H1 (cell line): ENCODE data around the gene CDC42BPB. TPM values are rescaled to one million over a fixed set of nuclear protein-coding genes. Genes with fewer than 3 reads are reported as not detected.

ENCODE experiments used
- CTCF ChIA-PET: fragments of 300-600 bp; sonication (Branson Sonifier 250); formaldehyde crosslinking; loops from one replicate; lab custom pipeline; 2021; ENCODE audit not compliant: partially characterized antibody; lab: Charles Lee
- POLR2A ChIA-PET: fragments of 300-600 bp; sonication (Branson Sonifier 250); formaldehyde crosslinking; loops from one replicate; lab custom pipeline; 2021; ENCODE audit warnings: inconsistent platforms; ENCODE audit not compliant: partially characterized antibody; lab: Charles Lee
- DNase-seq, 2 experiments: peaks; one replicate each; pipeline versions ENCODE4 v3.0.0 to v3.0.0-alpha.2; 2010 to 2022; ENCODE audit warnings: low spot score in 2 of 2, low read depth in 1 of 2, mixed read lengths in 1 of 2
- FAIRE-seq: peaks from 2 replicates; lab custom pipeline; 2011; peaks lifted over from hg19 to GRCh38; lab: Jason Lieb, UNC
- H2AFZ ChIP-seq: 2 replicates; pipeline ENCODE4 v1.8.1; 2012; ENCODE audit warnings: low read length, inconsistent platforms
- H2AK5ac ChIP-seq: 2 replicates; pipeline ENCODE4 v1.6.1; 2013; ENCODE audit warnings: low read depth, low read length
- H2BK120ac ChIP-seq: replicated peaks from 2 replicates; pipeline ENCODE3; 2013; ENCODE audit warnings: low read depth, low read length, inconsistent platforms
- H2BK12ac ChIP-seq: 2 replicates; pipeline ENCODE4 v1.6.1; 2013; ENCODE audit warnings: low read depth, low read length
- H2BK15ac ChIP-seq: 2 replicates; pipeline ENCODE4 v1.6.1; 2013; ENCODE audit warnings: low read length
- H2BK20ac ChIP-seq: 2 replicates; pipeline ENCODE4 v1.6.1; 2013; ENCODE audit warnings: low read length
- H2BK5ac ChIP-seq: 2 replicates; pipeline ENCODE4 v1.6.1; 2013; ENCODE audit warnings: low read depth, low read length
- H3K14ac ChIP-seq: 2 replicates; pipeline ENCODE4 v1.6.1; 2013; ENCODE audit warnings: inconsistent platforms; ENCODE audit not compliant: insufficient read length
- H3K18ac ChIP-seq: 2 replicates; pipeline ENCODE4 v1.6.1; 2013; ENCODE audit warnings: low read length; ENCODE audit errors: extremely low read depth
- H3K23ac ChIP-seq: 2 replicates; pipeline ENCODE4 v1.6.1; 2013; ENCODE audit warnings: inconsistent platforms; ENCODE audit not compliant: insufficient read length
- H3K23me2 ChIP-seq: 2 replicates; pipeline ENCODE4 v1.6.1; 2013; ENCODE audit warnings: low read depth, low read length
- H3K27ac ChIP-seq: 2 replicates; pipeline ENCODE4 v1.6.1; 2011; ENCODE audit warnings: low read depth, low read length, inconsistent platforms
- H3K27me3 ChIP-seq, 4 experiments: replicated peaks in 1 of 4; 1 replicate in 1 of 4; 2 replicates in 3 of 4; pipeline versions ENCODE4 v1.6.1 to v1.8.1; 2011 to 2013; ENCODE audit warnings: low read length in 3 of 4, mild to moderate bottlenecking in 3 of 4, inconsistent platforms in 2 of 4, mixed read lengths in 2 of 4, moderate library complexity in 1 of 4; ENCODE audit not compliant: control insufficient read depth in 3 of 4, insufficient read depth in 3 of 4; ENCODE audit errors: extremely low read depth in 1 of 4
- H3K36me3 ChIP-seq, 4 experiments: 2 replicates each; pipeline versions ENCODE4 v1.6.1 to v1.8.1; 2011 to 2013; ENCODE audit warnings: mild to moderate bottlenecking in 4 of 4, low read length in 3 of 4, moderate library complexity in 2 of 4, control low read depth in 1 of 4, inconsistent platforms in 1 of 4; ENCODE audit not compliant: insufficient read depth in 4 of 4, control insufficient read depth in 2 of 4
- H3K4ac ChIP-seq: replicated peaks from 2 replicates; pipeline ENCODE3; 2013; ENCODE audit warnings: low read length, low read depth, mixed read lengths, inconsistent platforms; ENCODE audit not compliant: insufficient read length
- H3K4me1 ChIP-seq, 4 experiments: replicated peaks in 1 of 4; 1 replicate in 1 of 4; 2 replicates in 3 of 4; pipeline versions ENCODE4 v1.6.1 to v1.8.1; 2011 to 2013; ENCODE audit warnings: low read length in 3 of 4, inconsistent platforms in 2 of 4, mixed read lengths in 1 of 4; ENCODE audit not compliant: insufficient read depth in 4 of 4, control insufficient read depth in 3 of 4
- H3K4me2 ChIP-seq, 2 experiments: 2 replicates each; pipeline versions ENCODE4 v1.6.1 to v1.8.1; 2011 to 2013; ENCODE audit warnings: low read depth in 2 of 2, low read length in 2 of 2, control low read depth in 1 of 2, inconsistent platforms in 1 of 2, mild to moderate bottlenecking in 1 of 2; ENCODE audit not compliant: insufficient read depth in 1 of 2
- H3K4me3 ChIP-seq, 4 experiments: fragments of 200-600, 300-600 bp in 1 of 4; sonication (generic), shearing (Covaris generic), sonication (Bioruptor Twin) in 1 of 4; 2 replicates each; pipeline versions ENCODE4 v1.5.1 to v1.8.1; 2011 to 2016; ENCODE audit warnings: low read length in 4 of 4, low read depth in 3 of 4, control low read depth in 2 of 4, inconsistent platforms in 2 of 4, mild to moderate bottlenecking in 2 of 4, mixed read lengths in 1 of 4, moderate library complexity in 1 of 4; ENCODE audit not compliant: insufficient read depth in 2 of 4; ENCODE audit errors: extremely low read depth in 1 of 4
- H3K56ac ChIP-seq: replicated peaks from 2 replicates; pipeline ENCODE3; 2013; ENCODE audit warnings: low read depth, mild to moderate bottlenecking, mixed read lengths, low read length, inconsistent platforms; ENCODE audit not compliant: insufficient read length
- H3K79me1 ChIP-seq: 2 replicates; pipeline ENCODE4 v1.6.1; 2013; ENCODE audit warnings: low read depth, low read length, control low read depth
- H3K79me2 ChIP-seq, 2 experiments: 2 replicates each; pipeline versions ENCODE4 v1.6.1 to v1.8.1; 2012 to 2013; ENCODE audit warnings: low read length in 2 of 2, mild to moderate bottlenecking in 2 of 2, inconsistent platforms in 1 of 2; ENCODE audit not compliant: insufficient read depth in 2 of 2, control insufficient read depth in 1 of 2
- H3K9ac ChIP-seq, 4 experiments: replicated peaks in 1 of 4; 1 replicate in 1 of 4; 2 replicates in 3 of 4; pipeline versions ENCODE4 v1.6.1 to v1.8.1; 2011 to 2013; ENCODE audit warnings: low read depth in 3 of 4, low read length in 3 of 4, control low read depth in 2 of 4, mild to moderate bottlenecking in 2 of 4, moderate library complexity in 2 of 4, inconsistent platforms in 1 of 4; ENCODE audit errors: extremely low read depth in 1 of 4
- H3K9me3 ChIP-seq, 2 experiments: 2 replicates each; pipeline versions ENCODE4 v1.6.1 to v1.8.1; 2012 to 2013; ENCODE audit warnings: mild to moderate bottlenecking in 2 of 2, moderate library complexity in 2 of 2, control low read depth in 1 of 2, inconsistent platforms in 1 of 2, low read depth in 1 of 2, low read length in 1 of 2, mixed read lengths in 1 of 2; ENCODE audit not compliant: insufficient read depth in 2 of 2
- H4K20me1 ChIP-seq, 2 experiments: replicated peaks in 1 of 2; 2 replicates each; pipeline versions ENCODE3 to v1.8.1; 2011 to 2013; ENCODE audit warnings: inconsistent platforms in 2 of 2, low read length in 2 of 2, mild to moderate bottlenecking in 1 of 2; ENCODE audit not compliant: insufficient read depth in 2 of 2, control insufficient read depth in 1 of 2
- H4K5ac ChIP-seq: 2 replicates; pipeline ENCODE4 v1.6.1; 2013; ENCODE audit warnings: low read length, low read depth, mixed read lengths, inconsistent platforms; ENCODE audit not compliant: insufficient read length
- H4K8ac ChIP-seq: 2 replicates; pipeline ENCODE4 v1.8.0; 2013; ENCODE audit warnings: mild to moderate bottlenecking, moderate library complexity, low read length, inconsistent platforms; ENCODE audit not compliant: insufficient read depth; ENCODE audit errors: extremely low read depth
- H4K91ac ChIP-seq: replicated peaks from 2 replicates; pipeline ENCODE3; 2013; ENCODE audit warnings: low read length, mixed read lengths, inconsistent platforms; ENCODE audit not compliant: insufficient read length
- ATF2 ChIP-seq: IDR thresholded peaks from 2 replicates; pipeline ENCODE4 v1.6.1; 2012; ENCODE audit warnings: low read length, inconsistent platforms
- CHD1 ChIP-seq: IDR thresholded peaks from 2 replicates; pipeline ENCODE4 v1.6.1; 2012; ENCODE audit warnings: low read depth, low read length, improper control_type of control experiment
- MAFK ChIP-seq: IDR thresholded peaks from 2 replicates; pipeline ENCODE4 v1.6.1; 2012; ENCODE audit warnings: low read depth, mild to moderate bottlenecking, improper control_type of control experiment, low read length
- SP4 ChIP-seq: IDR thresholded peaks from 2 replicates; pipeline ENCODE4 v1.6.1; 2012; ENCODE audit warnings: low read length, inconsistent platforms
- TAF1 ChIP-seq: IDR thresholded peaks from 2 replicates; pipeline ENCODE4 v1.6.1; 2011; ENCODE audit warnings: mild to moderate bottlenecking, low read depth, low read length
- WGBS, 2 experiments: shearing (Covaris generic) in 1 of 2; methylation state at CpG; one replicate each; pipeline versions ENCODE4 v1.1.6 to v1.1.7; 2013 to 2015; ENCODE audit warnings: low lambda C conversion rate in 2 of 2, mixed read lengths in 2 of 2, inconsistent platforms in 1 of 2, low coverage in 1 of 2, missing lambda C conversion rate in 1 of 2; ENCODE audit not compliant: insufficient replicate concordance in 2 of 2, insufficient coverage in 1 of 2, insufficient read length in 1 of 2; ENCODE audit errors: extremely low coverage in 1 of 2, missing lambda C conversion rate in 1 of 2; 5-methylcytosine and 5-hydroxymethylcytosine counted together
- polyA plus RNA-seq, 7 experiments: library from polyadenylated mRNA; depleted of rRNA in 3 of 7; stranded (reverse) in 5 of 7; unstranded in 2 of 7; fragments of >200 nt in 5 of 7; fragments of 200-250 nt in 2 of 7; gene quantifications; 1 replicate in 5 of 7; 2 replicates in 1 of 7; 4 replicates in 1 of 7; pipeline versions ENCODE4 v1.2.1 to v1.2.3, GENCODE V29; 2011 to 2013; ENCODE audit warnings: missing spikeins in 2 of 7, mixed read lengths in 2 of 7
- total RNA-seq: library from RNA; stranded (reverse); fragmentation: NEBNext Ultra II Directional; extraction: Animal tissue kit (Norgen Biotek cat#: 25700); gene quantifications from 2 replicates; pipeline ENCODE4 v1.2.1, GENCODE V29; 2021

Gene CDC42BPB
- total and polyA plus RNA-seq, 2 of the 8 experiments (the other 6 are each of a cell fraction or from before 2014, with no cell fraction given): 51.2 to 88.2 TPM

GRCh38 chr14:102902523-102903247, 154.7 kb downstream of the CDC42BPB start:
- Histone ChIP-seq H3K79me1 (no peaks in the 10 kb centered on the region), H3K4ac (no peak overlapping the region), H3K14ac (no peak overlapping the region), H3K4me2 (no peak overlapping the region), H3K56ac (no peak overlapping the region), H3K9ac (no peak overlapping the region), H3K27ac (no peak overlapping the region), H3K23ac (no peak overlapping the region), H3K23me2 (no peaks in the 10 kb centered on the region), H4K8ac (no peak overlapping the region), H3K79me2 (no peaks in the 10 kb centered on the region), H3K9me3 (peaks cover 3 to 15% of the 10 kb centered on the region in 2 experiments; a peak in 2 of 4 replicates), H3K4me3 (no peak overlapping the region), H3K27me3 (no peaks in the 10 kb centered on the region), H2AFZ (no peak overlapping the region), H2BK15ac (no peak overlapping the region), H3K18ac (no peak overlapping the region), H3K4me1 (no peaks in the 10 kb centered on the region), H2AK5ac (no peak overlapping the region), H2BK20ac (no peak overlapping the region), H2BK120ac (no peak overlapping the region), H3K36me3 (peaks cover 0 to 21% (median 9%) of the 10 kb centered on the region in 4 experiments; a peak in 4 of 8 replicates), H4K91ac (no peak overlapping the region), H2BK5ac (no peak overlapping the region), H2BK12ac (no peak overlapping the region), H4K5ac (no peak overlapping the region), H4K20me1 (peaks cover 2 to 3% of the 10 kb centered on the region in 2 experiments)
- CTCF ChIA-PET: interaction anchor here (0.6 to 1.5 kb wide), 7 partner anchors 12 to 208 kb away, joined by 3 to 6 read pairs (median 4); no protein-coding TSS in a partner anchor
- 89% methylated on average over 11 of the region's 12 CpGs; no CpG with 5 or more reads in 1 of the 2 experiments for WGBS, 2 experiments
- no peak for DNase-seq
- POLR2A ChIA-PET: interaction anchor here (0.9 to 1.2 kb wide), 3 partner anchors 8 to 150 kb away, joined by 3 to 4 read pairs (median 4); no protein-coding TSS in a partner anchor
- TF ChIP-seq TAF1 (no peak), MAFK (no peak), SP4 (no peak), ATF2 (no peak), CHD1 (no peak)
- no peak for FAIRE-seq
